GM12865 (cell line): ENCODE measurements around the gene RANBP10.

Experiments used
- DNase-seq: peaks from one replicate; pipeline ENCODE4 v3.0.0; 2010; ENCODE audit warnings: low read depth
- H3K4me3 ChIP-seq: 2 replicates; pipeline ENCODE4 v1.5.1; 2011; ENCODE audit warnings: mild to moderate bottlenecking, low read depth, low read length, control low read depth
- CTCF ChIP-seq: IDR thresholded peaks from 2 replicates; pipeline ENCODE4 v1.5.1; 2011; ENCODE audit warnings: low read length, control low read depth, low read depth, inconsistent platforms; ENCODE audit not compliant: insufficient read depth; ENCODE audit errors: missing control alignments

The RANBP10 gene

GRCh38 chr16:67796099-67796718 lies 10.2 kb downstream of the RANBP10 start:
- no peak overlapping the region for H3K4me3 ChIP-seq
- no peak for TF ChIP-seq CTCF
- DNase-seq, result no peak

GRCh38 chr16:67790071-67790470 lies 16.3 kb downstream of the RANBP10 start:
- DNase-seq, result no peak
- H3K4me3 ChIP-seq, result no peak overlapping the region
- TF ChIP-seq CTCF, result no peak

- H3K4me3 ChIP-seq, result no peak overlapping the region
- DNase-seq, result peak; percentile 65
- no peak for TF ChIP-seq CTCF
Observed at GRCh38 chr16:67786491-67786890, 19.9 kb downstream of the RANBP10 start.

- no peak for DNase-seq
- no peak overlapping the region for H3K4me3 ChIP-seq
- no peak for TF ChIP-seq CTCF
Observed at GRCh38 chr16:67783353-67783725, 23.0 kb downstream of the RANBP10 start.

- H3K4me3 ChIP-seq, result no peak overlapping the region
- no peak for DNase-seq
- TF ChIP-seq CTCF, result no peak
Observed at GRCh38 chr16:67782567-67783352, 23.6 kb downstream of the RANBP10 start.

- TF ChIP-seq CTCF, result no peak
- DNase-seq, result peak; percentile 66
- no peak overlapping the region for H3K4me3 ChIP-seq
Observed at GRCh38 chr16:67781565-67781921, 24.8 kb downstream of the RANBP10 start.
